ENCODE results near the gene IQCK.

DNA sequence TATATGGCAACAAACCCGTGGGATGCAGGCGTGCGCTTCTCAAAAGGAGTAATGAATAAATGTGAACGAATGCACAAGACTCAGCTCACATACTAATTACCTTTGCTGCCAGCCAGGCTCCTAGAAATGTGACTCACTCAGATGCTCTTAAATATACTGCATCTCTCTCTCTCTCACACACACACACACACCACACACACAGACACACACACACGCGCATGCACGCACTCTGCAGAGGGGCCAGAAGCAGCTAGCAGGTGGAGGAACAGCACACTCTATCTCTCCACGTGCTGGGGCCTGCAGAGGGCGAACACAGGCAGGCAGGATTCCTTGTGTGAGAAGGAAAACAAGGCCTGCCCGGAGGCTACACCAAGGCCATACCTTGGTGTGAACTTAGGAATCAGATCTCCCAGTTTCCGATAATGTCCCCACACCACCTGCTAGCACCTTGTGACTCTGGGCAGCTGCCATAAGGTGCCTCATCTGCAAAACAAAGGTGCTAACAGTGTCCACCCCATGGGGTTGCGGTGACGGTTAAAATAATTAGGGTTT is 161.2 kb downstream of the IQCK start:
- TF ChIP-seq EZH2 (IDR thresholded peaks at IDR 0.05; ENCODE audit: borderline replicate concordance, low read depth, low read length, severe bottlenecking) (no peak), MYC (IDR thresholded peaks at IDR 0.05; ENCODE audit: low read depth, low read length) (no peak), GATA2 (IDR thresholded peaks at IDR 0.05; ENCODE audit: insufficient read depth, insufficient read length, low read depth, low read length) (no peak), POLR2A (IDR thresholded peaks at IDR 0.05; ENCODE audit: low read depth, low read length) (no peak), FOS (IDR thresholded peaks at IDR 0.05; ENCODE audit: borderline replicate concordance, insufficient read depth, low read length) (no peak), POLR2AphosphoS5 (IDR thresholded peaks at IDR 0.05; ENCODE audit: insufficient read depth, low read depth, low read length) (no peak), JUN (IDR thresholded peaks at IDR 0.05; ENCODE audit: borderline replicate concordance, insufficient read depth, insufficient read length, low read depth) (no peak)
- TF ChIP-seq, protein P1, sequence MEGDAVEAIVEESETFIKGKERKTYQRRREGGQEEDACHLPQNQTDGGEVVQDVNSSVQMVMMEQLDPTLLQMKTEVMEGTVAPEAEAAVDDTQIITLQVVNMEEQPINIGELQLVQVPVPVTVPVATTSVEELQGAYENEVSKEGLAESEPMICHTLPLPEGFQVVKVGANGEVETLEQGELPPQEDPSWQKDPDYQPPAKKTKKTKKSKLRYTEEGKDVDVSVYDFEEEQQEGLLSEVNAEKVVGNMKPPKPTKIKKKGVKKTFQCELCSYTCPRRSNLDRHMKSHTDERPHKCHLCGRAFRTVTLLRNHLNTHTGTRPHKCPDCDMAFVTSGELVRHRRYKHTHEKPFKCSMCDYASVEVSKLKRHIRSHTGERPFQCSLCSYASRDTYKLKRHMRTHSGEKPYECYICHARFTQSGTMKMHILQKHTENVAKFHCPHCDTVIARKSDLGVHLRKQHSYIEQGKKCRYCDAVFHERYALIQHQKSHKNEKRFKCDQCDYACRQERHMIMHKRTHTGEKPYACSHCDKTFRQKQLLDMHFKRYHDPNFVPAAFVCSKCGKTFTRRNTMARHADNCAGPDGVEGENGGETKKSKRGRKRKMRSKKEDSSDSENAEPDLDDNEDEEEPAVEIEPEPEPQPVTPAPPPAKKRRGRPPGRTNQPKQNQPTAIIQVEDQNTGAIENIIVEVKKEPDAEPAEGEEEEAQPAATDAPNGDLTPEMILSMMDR (IDR thresholded peaks at IDR 0.05; ENCODE audit: extremely low read depth in 1 of 2, insufficient read depth in 1 of 2, low read depth in 1 of 2, low read length in 2 of 2), result no peak
- TF ChIP-seq, protein P2, sequence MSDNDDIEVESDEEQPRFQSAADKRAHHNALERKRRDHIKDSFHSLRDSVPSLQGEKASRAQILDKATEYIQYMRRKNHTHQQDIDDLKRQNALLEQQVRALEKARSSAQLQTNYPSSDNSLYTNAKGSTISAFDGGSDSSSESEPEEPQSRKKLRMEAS (IDR thresholded peaks at IDR 0.05; ENCODE audit: insufficient read depth, insufficient read length), result no peak

Measured in endothelial cell of umbilical vein (primary cell).